ENCODE measurements around the gene IQGAP3.

Gene IQGAP3

DNA sequence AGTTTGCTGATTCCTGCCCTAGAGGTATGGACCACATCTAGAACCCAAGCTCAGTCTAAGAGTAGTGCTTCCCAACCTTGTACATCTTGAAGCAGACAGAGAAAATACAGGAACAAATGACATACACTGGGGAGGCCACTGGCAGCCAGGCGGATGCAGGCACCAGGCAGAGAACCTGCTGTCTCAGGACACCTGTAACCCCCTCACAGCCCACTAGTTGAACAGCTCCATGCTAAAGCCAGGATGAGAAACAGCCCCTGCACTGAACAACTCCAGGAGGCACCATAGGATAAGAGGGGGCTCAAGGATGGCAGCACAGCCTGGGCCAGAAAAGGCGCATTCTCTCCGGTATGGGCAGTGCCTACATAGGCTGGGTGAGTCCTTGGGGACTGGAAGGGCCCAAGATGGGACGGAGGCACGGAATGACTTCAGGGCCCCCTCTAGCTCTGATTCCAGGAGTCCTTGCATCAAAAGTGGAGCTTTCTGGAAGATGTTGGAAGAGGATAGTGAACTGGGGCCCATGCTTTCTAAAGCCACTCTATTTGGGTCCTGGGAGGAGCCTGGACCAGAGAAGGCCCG lies 87.8 kb downstream of the IQGAP3 start:
- H3K36me3 Mint-ChIP-seq (ENCODE audit: low read depth), result peaks cover 74% of the 10 kb centered on the region
- peaks cover 87% of the 10 kb centered on the region for H3K4me1 Mint-ChIP-seq (ENCODE audit: low read depth)
- no peaks in the 10 kb centered on the region for H3K9me3 Mint-ChIP-seq
- H3K27me3 Mint-ChIP-seq, result no peaks in the 10 kb centered on the region
- H3K4me3 Mint-ChIP-seq, result no peak overlapping the region
- H3K27ac Mint-ChIP-seq, result no peak overlapping the region
- intact Hi-C loops (cut with micrococcal nuclease), result loop anchor here (5.0 kb wide), 1 partner anchor 88 kb away; the partner anchor contains the start of gene IQGAP3

DNA sequence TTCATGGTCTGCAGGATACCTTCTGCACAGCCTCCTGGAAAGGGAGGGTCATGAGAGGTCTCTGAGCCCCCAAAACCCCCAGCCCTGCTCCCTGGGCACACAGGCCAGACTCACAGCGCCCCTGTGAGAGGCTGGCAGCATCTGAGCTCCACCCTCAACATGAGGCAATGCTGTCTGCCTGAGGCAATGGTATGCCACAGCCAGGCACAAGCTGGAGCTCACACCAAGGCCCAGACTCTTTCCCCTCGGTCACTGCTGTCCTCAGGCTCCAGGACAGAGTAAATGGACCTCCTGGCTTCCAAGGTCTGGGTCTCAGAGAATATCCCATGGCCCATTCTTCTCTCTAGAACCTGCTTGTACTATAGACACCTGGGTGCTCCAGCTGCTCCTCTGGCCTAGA lies 89.0 kb downstream of the IQGAP3 start:
- H3K9me3 Mint-ChIP-seq, result no peaks in the 10 kb centered on the region
- no peak overlapping the region for H3K27ac Mint-ChIP-seq
- peaks cover 78% of the 10 kb centered on the region for H3K36me3 Mint-ChIP-seq (ENCODE audit: low read depth)
- no peaks in the 10 kb centered on the region for H3K27me3 Mint-ChIP-seq
- intact Hi-C loops (cut with micrococcal nuclease), result loop anchor here (5.0 kb wide), 1 partner anchor 89 kb away; the partner anchor contains the start of gene IQGAP3
- H3K4me1 Mint-ChIP-seq (ENCODE audit: low read depth), result peaks cover 83% of the 10 kb centered on the region
- H3K4me3 Mint-ChIP-seq, result no peak overlapping the region

DNA sequence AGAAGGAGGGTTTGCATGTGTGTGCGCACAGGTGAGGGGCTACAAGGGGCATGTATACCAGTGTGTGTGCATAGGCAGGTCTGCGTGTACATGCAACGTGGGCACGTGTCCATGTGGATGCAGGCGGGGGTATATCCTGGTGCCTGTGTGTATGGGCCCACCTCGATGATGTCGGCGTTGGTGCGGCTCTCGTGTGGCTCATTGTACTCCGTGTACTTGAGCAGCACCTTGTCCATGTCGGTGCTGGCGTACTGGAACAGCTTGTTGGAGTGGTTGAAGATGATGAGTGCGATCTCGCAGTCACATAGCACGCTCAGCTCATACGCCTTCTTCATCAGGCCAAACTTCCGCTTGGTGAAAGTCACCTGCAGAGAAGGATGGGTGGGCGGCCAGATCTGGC lies 90.1 kb downstream of the IQGAP3 start:
- no peak overlapping the region for H3K4me3 Mint-ChIP-seq
- intact Hi-C loops (cut with micrococcal nuclease), result loop anchor here (5.0 kb wide), 1 partner anchor 90 kb away; the partner anchor contains the start of gene IQGAP3
- no peaks in the 10 kb centered on the region for H3K9me3 Mint-ChIP-seq
- H3K27me3 Mint-ChIP-seq, result no peaks in the 10 kb centered on the region
- no peak overlapping the region for H3K27ac Mint-ChIP-seq
- H3K4me1 Mint-ChIP-seq (ENCODE audit: low read depth), result peaks cover 71% of the 10 kb centered on the region
- H3K36me3 Mint-ChIP-seq (ENCODE audit: low read depth), result peaks cover 79% of the 10 kb centered on the region

DNA sequence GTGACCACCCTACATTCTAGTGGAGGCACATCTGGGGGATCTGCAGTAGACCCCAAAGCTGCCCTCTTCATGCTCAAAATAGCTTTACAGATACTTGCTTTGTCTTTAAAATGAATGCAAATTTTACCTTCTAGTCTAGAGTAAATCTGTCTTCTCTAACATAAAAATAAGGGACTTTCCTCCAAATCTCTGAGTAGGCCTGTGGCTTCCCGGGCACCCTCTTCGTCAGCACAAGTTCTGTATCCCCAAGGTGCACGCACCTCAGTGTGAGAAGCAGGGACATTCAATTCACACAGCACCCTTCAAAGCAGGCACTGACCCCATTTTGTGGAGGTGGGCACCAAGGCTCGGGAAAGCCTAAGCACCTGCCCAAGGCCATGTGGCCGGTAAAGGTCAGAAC lies 90.8 kb downstream of the IQGAP3 start:
- H3K4me1 Mint-ChIP-seq (ENCODE audit: low read depth), result peaks cover 68% of the 10 kb centered on the region
- H3K27me3 Mint-ChIP-seq, result no peaks in the 10 kb centered on the region
- no peak overlapping the region for H3K27ac Mint-ChIP-seq
- no peaks in the 10 kb centered on the region for H3K9me3 Mint-ChIP-seq
- peaks cover 85% of the 10 kb centered on the region for H3K36me3 Mint-ChIP-seq (ENCODE audit: low read depth)
- no peak overlapping the region for H3K4me3 Mint-ChIP-seq
- intact Hi-C loops (cut with micrococcal nuclease), result loop anchor here (5.0 kb wide), 1 partner anchor 91 kb away; the partner anchor contains the start of gene IQGAP3

DNA sequence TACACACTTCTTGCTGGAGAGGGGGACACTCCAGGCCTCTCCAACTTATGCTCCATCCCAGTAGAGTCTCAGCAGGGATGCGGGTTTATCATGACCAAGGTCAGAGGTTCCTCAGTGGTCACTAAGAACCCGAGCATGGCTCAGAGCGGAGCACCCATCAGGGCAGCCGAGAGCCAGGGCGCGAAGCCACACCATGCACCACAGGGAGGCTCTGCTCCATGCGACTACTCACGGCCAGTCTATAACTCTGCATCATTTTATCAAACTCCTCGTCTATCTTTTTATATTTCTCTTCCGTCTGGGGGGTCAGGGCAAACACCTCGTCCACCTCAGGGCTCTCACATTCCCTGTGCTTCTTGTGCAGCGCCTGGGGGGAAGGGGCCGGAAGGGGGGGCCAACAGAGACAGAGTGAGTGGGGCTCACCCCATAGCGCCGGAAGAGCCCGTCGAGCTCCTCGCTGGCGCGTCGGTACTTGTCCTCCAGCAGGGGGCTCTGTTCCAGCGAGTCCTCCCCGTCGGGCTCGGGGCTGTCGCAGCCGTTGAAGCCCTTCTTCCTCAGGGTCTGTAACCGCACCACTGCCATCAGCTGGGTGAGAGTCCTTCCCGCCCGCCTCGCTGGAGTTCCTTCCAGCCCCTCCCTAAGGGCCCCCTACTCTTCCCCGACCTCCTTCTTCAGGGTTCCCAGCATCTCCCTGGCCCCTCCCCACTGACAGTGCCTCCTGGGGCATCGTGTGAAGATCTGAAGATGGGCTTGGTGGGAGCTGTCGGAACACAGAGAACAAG lies 91.8 kb downstream of the IQGAP3 start:
- H3K4me3 Mint-ChIP-seq, result no peak overlapping the region
- H3K27ac Mint-ChIP-seq, result peak overlapping the region; percentile 78
- no peaks in the 10 kb centered on the region for H3K9me3 Mint-ChIP-seq
- H3K27me3 Mint-ChIP-seq, result no peaks in the 10 kb centered on the region
- intact Hi-C loops (cut with micrococcal nuclease), result loop anchor here (5.0 kb wide), 1 partner anchor 92 kb away; the partner anchor contains the start of gene IQGAP3
- peaks cover 61% of the 10 kb centered on the region for H3K4me1 Mint-ChIP-seq (ENCODE audit: low read depth)
- H3K36me3 Mint-ChIP-seq (ENCODE audit: low read depth), result peaks cover 85% of the 10 kb centered on the region

DNA sequence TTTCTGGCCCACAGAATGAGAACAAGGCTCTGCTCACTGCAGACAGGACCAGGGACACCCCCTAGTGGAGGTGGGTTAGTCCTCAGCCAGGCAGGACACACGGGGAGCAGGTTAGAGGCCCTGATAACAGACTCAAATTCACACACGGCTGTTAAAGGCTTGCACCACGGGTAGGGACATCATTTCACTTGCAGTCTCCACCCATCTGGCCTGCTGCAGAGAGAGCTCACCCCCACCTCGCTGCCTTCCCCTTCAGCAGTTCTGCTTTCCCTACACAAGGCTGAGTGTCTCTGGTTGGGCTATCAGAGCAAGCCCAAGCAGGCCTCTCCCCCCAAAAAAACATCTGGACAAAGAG lies 92.4 kb downstream of the IQGAP3 start:
- H3K9me3 Mint-ChIP-seq, result no peaks in the 10 kb centered on the region
- intact Hi-C loops (cut with micrococcal nuclease), result loop anchor here (5.0 kb wide), 1 partner anchor 92 kb away; the partner anchor contains the start of gene IQGAP3
- H3K36me3 Mint-ChIP-seq (ENCODE audit: low read depth), result peaks cover 85% of the 10 kb centered on the region
- peaks cover 61% of the 10 kb centered on the region for H3K4me1 Mint-ChIP-seq (ENCODE audit: low read depth)
- H3K27me3 Mint-ChIP-seq, result no peaks in the 10 kb centered on the region
- H3K4me3 Mint-ChIP-seq, result no peak overlapping the region
- peak overlapping the region; percentile 78 for H3K27ac Mint-ChIP-seq

DNA sequence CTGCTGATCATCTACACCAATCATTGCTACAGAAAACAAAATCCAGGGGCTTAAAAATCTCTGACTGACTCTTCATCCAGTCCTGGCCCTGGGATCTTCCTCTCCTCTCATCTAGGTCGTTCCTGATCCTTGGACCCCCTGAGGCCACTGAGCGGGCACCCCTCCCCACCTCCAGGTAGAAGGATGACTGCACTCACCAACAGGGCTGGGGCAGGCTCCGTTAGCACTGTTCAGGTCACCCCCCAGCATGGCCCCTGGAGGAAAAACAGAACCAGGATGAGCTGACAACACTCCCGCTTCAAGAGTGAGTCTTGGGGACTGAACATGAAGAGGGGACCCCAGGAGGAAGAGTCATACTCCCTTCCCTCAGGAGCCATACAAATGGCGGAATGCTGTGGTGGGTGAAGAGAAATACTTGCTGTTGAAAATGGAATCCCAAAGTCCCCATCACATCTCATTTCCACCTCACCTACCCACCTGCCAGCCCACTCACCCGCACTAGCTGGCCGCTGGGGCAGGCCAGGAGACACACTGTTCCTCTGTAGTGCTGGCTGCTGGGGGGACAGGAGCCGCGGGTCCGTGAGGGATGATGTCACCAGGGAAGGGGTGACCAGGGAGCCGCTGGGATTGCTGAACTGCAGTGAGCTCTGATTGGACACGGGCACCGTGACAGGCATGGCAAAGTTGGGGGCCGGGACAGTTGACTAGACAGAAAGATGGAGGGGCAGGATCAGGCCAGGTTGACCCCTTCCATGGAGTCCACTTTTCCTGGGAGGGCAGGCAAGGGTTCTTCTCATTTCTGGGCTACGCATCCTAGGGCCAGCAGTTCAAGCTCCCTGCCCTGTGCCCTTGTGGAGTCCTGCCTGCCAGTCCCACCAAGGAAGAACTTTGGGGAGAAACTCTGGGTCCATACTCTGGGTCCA lies 93.0 kb downstream of the IQGAP3 start:
- no peaks in the 10 kb centered on the region for H3K9me3 Mint-ChIP-seq
- peaks cover 58% of the 10 kb centered on the region for H3K4me1 Mint-ChIP-seq (ENCODE audit: low read depth)
- H3K27ac Mint-ChIP-seq, result peak overlapping the region; percentile 78
- peaks cover 92% of the 10 kb centered on the region for H3K36me3 Mint-ChIP-seq (ENCODE audit: low read depth)
- H3K27me3 Mint-ChIP-seq, result no peaks in the 10 kb centered on the region
- intact Hi-C loops (cut with micrococcal nuclease), result loop anchor here (5.0 kb wide), 1 partner anchor 93 kb away; the partner anchor contains the start of gene IQGAP3
- H3K4me3 Mint-ChIP-seq, result no peak overlapping the region

DNA sequence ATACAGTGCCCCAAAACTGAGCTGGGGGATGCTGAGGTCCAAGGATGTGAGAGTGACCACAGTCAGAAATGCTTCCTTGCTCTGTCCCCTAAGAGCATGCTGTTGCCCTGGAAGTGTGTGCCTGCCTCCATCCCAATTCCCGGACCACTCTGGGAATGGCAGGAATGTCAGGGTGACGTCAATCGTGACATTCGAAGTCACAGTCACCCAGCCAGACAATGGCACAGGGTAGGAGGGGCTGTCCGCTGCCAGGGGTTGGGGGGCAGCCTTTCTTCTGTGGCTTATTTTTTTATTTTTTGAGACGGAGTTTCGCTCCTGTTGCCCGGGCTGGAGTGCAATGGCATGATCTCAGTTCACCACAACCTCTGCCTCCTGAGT lies 94.1 kb downstream of the IQGAP3 start:
- intact Hi-C loops (cut with micrococcal nuclease), result no loop called here
- no peak overlapping the region for H3K27ac Mint-ChIP-seq

DNA sequence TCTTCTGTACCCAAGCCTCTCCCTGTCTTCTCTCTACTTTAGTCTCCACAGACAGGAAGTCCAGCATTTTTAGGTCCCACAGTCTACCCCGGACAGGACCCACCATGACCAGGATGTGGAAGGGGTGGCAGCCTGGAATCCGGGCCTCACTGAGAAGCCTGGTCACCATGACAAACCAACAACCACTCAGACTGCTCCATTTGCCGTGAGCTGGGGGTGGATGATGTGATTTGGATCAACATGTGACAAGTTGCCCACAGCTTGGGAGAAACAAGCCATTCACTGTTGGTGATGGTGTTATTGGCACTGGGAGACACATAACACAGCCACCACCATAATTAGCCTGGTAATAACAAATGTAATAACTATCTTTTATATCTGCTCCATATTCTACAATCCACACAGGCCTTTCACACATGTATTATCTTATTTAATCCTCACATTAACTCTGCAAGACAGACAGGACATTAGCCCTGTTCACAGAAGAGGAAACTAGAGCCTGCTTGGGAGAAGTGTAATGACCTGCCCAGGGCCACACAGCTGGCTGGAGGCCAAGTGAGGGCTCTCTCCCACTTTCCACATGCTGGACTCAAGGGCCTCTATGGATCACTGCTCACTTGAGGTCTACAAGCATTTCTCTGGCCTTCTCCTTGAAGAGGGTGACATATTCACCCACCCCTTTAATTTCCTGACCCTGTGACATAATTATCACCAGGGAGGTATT lies 94.7 kb downstream of the IQGAP3 start:
- peaks cover 44% of the 10 kb centered on the region for H3K4me1 Mint-ChIP-seq (ENCODE audit: low read depth)
- H3K27me3 Mint-ChIP-seq, result no peaks in the 10 kb centered on the region
- peaks cover 100% of the 10 kb centered on the region for H3K36me3 Mint-ChIP-seq (ENCODE audit: low read depth)
- no peak overlapping the region for H3K27ac Mint-ChIP-seq
- intact Hi-C loops (cut with micrococcal nuclease), result no loop called here
- H3K9me3 Mint-ChIP-seq, result no peaks in the 10 kb centered on the region
- no peak overlapping the region for H3K4me3 Mint-ChIP-seq

More for the DNA sequence above, 94.1 kb downstream of the IQGAP3 start:
- H3K36me3 Mint-ChIP-seq (ENCODE audit: low read depth), result peaks cover 100% of the 10 kb centered on the region
- H3K4me1 Mint-ChIP-seq (ENCODE audit: low read depth), result peaks cover 50% of the 10 kb centered on the region
- H3K9me3 Mint-ChIP-seq, result no peaks in the 10 kb centered on the region
- no peak overlapping the region for H3K4me3 Mint-ChIP-seq
- no peaks in the 10 kb centered on the region for H3K27me3 Mint-ChIP-seq

DNA sequence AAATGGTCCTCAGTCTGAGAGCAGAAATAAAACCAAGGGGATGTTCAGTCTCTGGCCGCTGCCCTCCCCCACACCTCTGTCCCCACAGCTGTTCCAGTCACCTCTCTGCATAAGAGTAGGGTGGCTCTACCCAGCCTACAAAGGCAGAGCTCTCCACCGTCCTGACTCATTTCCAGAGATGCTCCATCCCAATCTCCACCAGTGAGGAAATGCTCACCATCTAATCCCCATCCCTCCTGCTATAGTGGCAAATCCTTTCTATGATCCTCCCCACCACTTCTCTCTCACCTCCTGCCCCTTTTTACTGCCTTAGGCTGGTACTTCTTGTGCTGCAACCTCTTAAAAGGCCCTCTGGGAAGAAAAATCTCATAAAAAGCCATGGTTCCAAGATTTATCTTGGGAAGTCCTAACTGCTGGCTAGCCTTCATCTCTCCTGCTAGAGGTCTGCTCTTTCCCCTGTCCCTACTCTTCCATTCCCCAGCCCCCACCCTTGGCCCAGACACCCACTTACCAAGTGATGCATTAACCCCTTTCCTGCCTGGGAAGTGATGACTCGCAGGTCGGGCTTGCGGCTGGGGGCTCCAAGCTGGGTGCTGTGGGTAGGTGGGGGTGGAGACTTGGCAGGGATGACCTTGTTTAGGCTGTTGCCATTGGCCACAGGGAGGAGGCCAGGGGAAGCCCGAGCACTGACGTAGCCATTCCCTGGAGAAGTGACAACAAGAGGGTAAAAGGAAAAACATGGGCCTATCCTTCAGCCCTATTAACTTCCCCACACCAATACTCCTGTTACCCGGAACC lies 95.7 kb downstream of the IQGAP3 start:
- Mint-ChIP-seq H3K36me3 (ENCODE audit: low read depth) (peaks cover 100% of the 10 kb centered on the region), H3K4me1 (ENCODE audit: low read depth) (peaks cover 34% of the 10 kb centered on the region), H3K27me3 (no peaks in the 10 kb centered on the region), H3K27ac (peak overlapping the region; percentile 28), H3K4me3 (no peak overlapping the region), H3K9me3 (no peaks in the 10 kb centered on the region)
- intact Hi-C loops (cut with micrococcal nuclease), result no loop called here

DNA sequence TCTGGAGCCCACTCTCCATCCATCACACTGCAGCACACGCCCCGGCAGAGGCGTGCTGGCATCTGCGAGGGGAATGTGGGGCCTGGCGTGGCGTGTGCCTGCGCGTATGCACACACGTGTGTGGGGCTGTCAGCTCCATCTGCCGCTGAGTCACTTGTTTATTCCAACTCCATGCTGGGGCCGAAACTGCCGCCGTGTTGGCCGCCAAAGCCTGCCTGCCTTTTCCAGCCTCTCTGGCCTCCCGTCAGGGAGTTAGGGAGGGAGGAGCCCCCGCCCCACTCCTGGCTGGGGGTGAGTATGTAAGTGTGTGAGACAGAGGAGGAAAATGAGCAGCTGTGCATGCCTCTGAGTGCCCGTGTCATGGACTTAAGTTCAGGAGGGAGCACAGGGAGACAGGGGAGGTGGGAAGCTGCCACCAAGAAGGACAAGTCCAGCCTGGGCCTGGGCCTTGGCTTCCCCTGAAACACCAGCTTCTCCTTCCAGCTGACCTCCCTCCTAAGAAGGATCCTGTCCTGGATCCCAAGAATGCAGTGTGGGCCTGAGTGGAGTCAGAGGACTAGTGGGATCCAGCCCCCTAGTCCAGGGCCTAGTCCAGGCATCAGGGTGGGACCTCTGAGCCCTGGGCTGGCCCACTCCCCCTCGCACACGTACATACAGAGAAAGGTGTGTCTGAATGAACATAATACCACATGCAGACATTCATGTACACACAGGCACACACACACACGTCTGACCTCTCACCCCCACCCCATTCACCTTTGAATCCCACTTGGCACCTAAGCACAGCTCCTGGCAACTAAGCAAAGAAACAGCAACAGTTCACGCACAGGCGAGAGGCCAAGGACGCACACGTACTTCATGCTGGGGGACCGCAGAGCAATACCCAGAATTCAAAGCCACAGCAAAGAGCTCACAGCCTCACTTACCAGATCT lies 96.5 kb downstream of the IQGAP3 start:
- no peaks in the 10 kb centered on the region for H3K27me3 Mint-ChIP-seq
- H3K4me1 Mint-ChIP-seq (ENCODE audit: low read depth), result peaks cover 26% of the 10 kb centered on the region
- H3K36me3 Mint-ChIP-seq (ENCODE audit: low read depth), result peaks cover 100% of the 10 kb centered on the region
- intact Hi-C loops (cut with micrococcal nuclease), result no loop called here
- no peaks in the 10 kb centered on the region for H3K9me3 Mint-ChIP-seq
- H3K4me3 Mint-ChIP-seq, result no peak overlapping the region
- H3K27ac Mint-ChIP-seq, result peak overlapping the region; percentile 28

Data from dendritic cell treated with granulocyte-macrophage colony-stimulating factor and Interleukin-4, amounts not matched to agents 40 ng/mL and 50 ng/mL, for 4 days (primary cell).